ENCODE data around the gene PRRT1B.
"Not testable (repeated sequence)": the region's sequence is repeated elsewhere in the genome, so short reads cannot be mapped to it uniquely, and the experiment has no call there.

Gene PRRT1B

GRCh38 chr9:131545003-131545785 is at the start of gene PRRT1B:
PRRT1B (plus strand) TSS chr9:131545523; CDS start chr9:131545616, 93 bp downstream.
- DNase-seq (ENCODE audit: low read depth, low spot score), result peak; percentile 36

GRCh38 chr9:131495785-131496184 is 49.5 kb upstream of the PRRT1B start:
- DNase-seq (ENCODE audit: low read depth, low spot score), result no peak

- no peak for DNase-seq (ENCODE audit: low read depth, low spot score)
Observed at GRCh38 chr9:131496844-131497405, 48.4 kb upstream of the PRRT1B start.

GRCh38 chr9:131499254-131499767 is 46.0 kb upstream of the PRRT1B start:
- no peak for DNase-seq (ENCODE audit: low read depth, low spot score)

- DNase-seq (ENCODE audit: low read depth, low spot score), result no peak
Observed at GRCh38 chr9:131500377-131500776, 44.9 kb upstream of the PRRT1B start.

GRCh38 chr9:131500939-131501541 is 44.3 kb upstream of the PRRT1B start:
- DNase-seq (ENCODE audit: low read depth, low spot score), result peak; percentile 57

GRCh38 chr9:131502781-131503625 is 42.3 kb upstream of the PRRT1B start, which contains the start of gene POMT1:
POMT1 (plus strand) TSS chr9:131502918; CDS start chr9:131504219, 1,301 bp downstream.
- DNase-seq (ENCODE audit: low read depth, low spot score), result peak; percentile 94

- peak; percentile 39 for DNase-seq (ENCODE audit: low read depth, low spot score)
Observed at GRCh38 chr9:131503626-131504465, 41.5 kb upstream of the PRRT1B start.

- no peak for DNase-seq (ENCODE audit: low read depth, low spot score)
Observed at GRCh38 chr9:131505012-131505411, 40.3 kb upstream of the PRRT1B start.

GRCh38 chr9:131511416-131511815 is 33.9 kb upstream of the PRRT1B start:
- no peak for DNase-seq (ENCODE audit: low read depth, low spot score)

GRCh38 chr9:131511880-131512279 is 33.4 kb upstream of the PRRT1B start:
- no peak for DNase-seq (ENCODE audit: low read depth, low spot score)

GRCh38 chr9:131513177-131513576 is 32.1 kb upstream of the PRRT1B start:
- no peak for DNase-seq (ENCODE audit: low read depth, low spot score)

- not testable (repeated sequence) for DNase-seq (ENCODE audit: low read depth, low spot score)
Observed at GRCh38 chr9:131515559-131516031, 29.7 kb upstream of the PRRT1B start.

- DNase-seq (ENCODE audit: low read depth, low spot score), result no peak
Observed at GRCh38 chr9:131516100-131516499, 29.2 kb upstream of the PRRT1B start.

GRCh38 chr9:131516930-131517329 is 28.4 kb upstream of the PRRT1B start:
- no peak for DNase-seq (ENCODE audit: low read depth, low spot score)

- no peak for DNase-seq (ENCODE audit: low read depth, low spot score)
Observed at GRCh38 chr9:131517761-131518190, 27.5 kb upstream of the PRRT1B start.

- no peak for DNase-seq (ENCODE audit: low read depth, low spot score)
Observed at GRCh38 chr9:131518553-131518952, 26.8 kb upstream of the PRRT1B start.

GRCh38 chr9:131520503-131520902 is 24.8 kb upstream of the PRRT1B start:
- no peak for DNase-seq (ENCODE audit: low read depth, low spot score)

- DNase-seq (ENCODE audit: low read depth, low spot score), result no peak
Observed at GRCh38 chr9:131521203-131521602, 24.1 kb upstream of the PRRT1B start.

- DNase-seq (ENCODE audit: low read depth, low spot score), result no peak
Observed at GRCh38 chr9:131521822-131522221, 23.5 kb upstream of the PRRT1B start.
